ENCODE results near the gene VAMP2.

Gene VAMP2

GRCh38 chr17:8146381-8147140 is 16.2 kb downstream of the VAMP2 start:
- Histone ChIP-seq H3K36me3 (ENCODE audit: control insufficient read depth in 2 of 2, insufficient read depth in 1 of 2, low read length in 2 of 2) (peaks cover 0 to 79% of the 10 kb centered on the region in 2 experiments; a peak in 1 of 3 replicates), H3K27ac (ENCODE audit: extremely low read depth, low read depth, low read length) (no peak overlapping the region), H3K4me1 (ENCODE audit: control insufficient read depth, insufficient read depth, low read length) (no peaks in the 10 kb centered on the region), H3K9me3 (ENCODE audit: control insufficient read depth, insufficient read depth, low read depth, low read length) (no peaks in the 10 kb centered on the region), H3K4me3 (ENCODE audit: low read depth, low read length) (no peak overlapping the region)
- ChIA-PET POLR2A (interaction anchor here (1.0 kb wide), 1 partner anchor 64 kb away, joined by 3 read pairs; no protein-coding TSS in a partner anchor), CTCF (interaction anchor here (0.7 to 2.0 kb wide), 4 partner anchors 16 to 53 kb away, joined by 3 to 4 read pairs (median 3); no protein-coding TSS in a partner anchor)
- TF ChIP-seq SCRT2 (tag by site-specific recombination; IDR thresholded peaks at IDR 0.05) (0 out of 2 replicates have a peak, but pooled peaks have one; percentile 11), ZNF664 (tag by site-specific recombination; IDR thresholded peaks at IDR 0.05) (no peak)

- TF ChIP-seq ZBTB1 (tag by site-specific recombination; IDR thresholded peaks at IDR 0.05): no peak
- no peak for TF ChIP-seq TSHZ1 (tag by site-specific recombination; IDR thresholded peaks at IDR 0.05; ENCODE audit: borderline replicate concordance)
- no peak for TF ChIP-seq ZNF623 (tag by site-specific recombination; IDR thresholded peaks at IDR 0.05)
- TF ChIP-seq KLF8 (tag by site-specific recombination; IDR thresholded peaks at IDR 0.05): no peak
- TF ChIP-seq HOXD13 (CRISPR knock-in tag; IDR thresholded peaks at IDR 0.05; ENCODE audit: borderline replicate concordance): no peak
- no peak for TF ChIP-seq BCL11B (tag by site-specific recombination; IDR thresholded peaks at IDR 0.05; ENCODE audit: low read depth)
- TF ChIP-seq MEIS1 (CRISPR knock-in tag; IDR thresholded peaks at IDR 0.05; ENCODE audit: borderline replicate concordance): no peak
- no peak for TF ChIP-seq ZNF600 (tag by site-specific recombination; IDR thresholded peaks at IDR 0.05)
- no peak for TF ChIP-seq ZNF433 (tag by site-specific recombination; IDR thresholded peaks at IDR 0.05; ENCODE audit: low read depth)
- no peak for TF ChIP-seq ZBTB49 (tag by site-specific recombination; IDR thresholded peaks at IDR 0.05; ENCODE audit: low read depth)
- no peak for TF ChIP-seq HIC1 (tag by site-specific recombination; IDR thresholded peaks at IDR 0.05)
- no peak for TF ChIP-seq GLI4 (tag by site-specific recombination; IDR thresholded peaks at IDR 0.05)
- no peak for TF ChIP-seq ZNF596 (tag by site-specific recombination; IDR thresholded peaks at IDR 0.05)
- TF ChIP-seq ZBTB20 (tag by site-specific recombination; IDR thresholded peaks at IDR 0.05): no peak
- no peak for TF ChIP-seq ZNF548 (tag by site-specific recombination; IDR thresholded peaks at IDR 0.05)
- no peak for TF ChIP-seq GLIS2 (tag by site-specific recombination; IDR thresholded peaks at IDR 0.05)
- TF ChIP-seq CTCF (tag by site-specific recombination; IDR thresholded peaks at IDR 0.05): no peak
- TF ChIP-seq ZNF776 (tag by site-specific recombination; IDR thresholded peaks at IDR 0.05; ENCODE audit: borderline replicate concordance): no peak
- TF ChIP-seq ZNF521 (tag by site-specific recombination; IDR thresholded peaks at IDR 0.05): no peak
- no peak for TF ChIP-seq ZNF354C (tag by site-specific recombination; IDR thresholded peaks at IDR 0.05; ENCODE audit: borderline replicate concordance, low read depth)
- Histone ChIP-seq H3K4me3 (ENCODE audit: low read depth, low read length) (no peak overlapping the region), H3K36me3 (ENCODE audit: control insufficient read depth in 2 of 2, insufficient read depth in 1 of 2, low read length in 2 of 2) (peaks cover 0 to 87% of the 10 kb centered on the region in 2 experiments; a peak in 1 of 3 replicates), H3K27ac (ENCODE audit: extremely low read depth, low read depth, low read length) (no peak overlapping the region), H3K4me1 (ENCODE audit: control insufficient read depth, insufficient read depth, low read length) (no peaks in the 10 kb centered on the region), H3K9me3 (ENCODE audit: control insufficient read depth, insufficient read depth, low read depth, low read length) (no peaks in the 10 kb centered on the region)
- POLR2A ChIA-PET: interaction anchor here (1.0 kb wide), 1 partner anchor 65 kb away, joined by 3 read pairs; no protein-coding TSS in a partner anchor
- CTCF ChIA-PET: interaction anchor here (0.7 to 2.0 kb wide), 3 partner anchors 19 to 27 kb away, joined by 3 to 4 read pairs (median 3); no protein-coding TSS in a partner anchor
These were observed 16.9 kb downstream of the VAMP2 start for GRCh38 chr17:8145811-8146210.

Measured in HEK293 (cell line).